ENCODE data around the gene PPIA. TPM values are rescaled to one million over a fixed set of nuclear protein-coding genes. Genes with fewer than 3 reads are reported as not detected.
"Not testable (repeated sequence)": the region's sequence is repeated elsewhere in the genome, so short reads cannot be mapped to it uniquely, and the experiment has no call there.

The PPIA gene
- polyA plus RNA-seq, 5 donors, result 1,042 to 1,297 (median 1,129) TPM

DNA sequence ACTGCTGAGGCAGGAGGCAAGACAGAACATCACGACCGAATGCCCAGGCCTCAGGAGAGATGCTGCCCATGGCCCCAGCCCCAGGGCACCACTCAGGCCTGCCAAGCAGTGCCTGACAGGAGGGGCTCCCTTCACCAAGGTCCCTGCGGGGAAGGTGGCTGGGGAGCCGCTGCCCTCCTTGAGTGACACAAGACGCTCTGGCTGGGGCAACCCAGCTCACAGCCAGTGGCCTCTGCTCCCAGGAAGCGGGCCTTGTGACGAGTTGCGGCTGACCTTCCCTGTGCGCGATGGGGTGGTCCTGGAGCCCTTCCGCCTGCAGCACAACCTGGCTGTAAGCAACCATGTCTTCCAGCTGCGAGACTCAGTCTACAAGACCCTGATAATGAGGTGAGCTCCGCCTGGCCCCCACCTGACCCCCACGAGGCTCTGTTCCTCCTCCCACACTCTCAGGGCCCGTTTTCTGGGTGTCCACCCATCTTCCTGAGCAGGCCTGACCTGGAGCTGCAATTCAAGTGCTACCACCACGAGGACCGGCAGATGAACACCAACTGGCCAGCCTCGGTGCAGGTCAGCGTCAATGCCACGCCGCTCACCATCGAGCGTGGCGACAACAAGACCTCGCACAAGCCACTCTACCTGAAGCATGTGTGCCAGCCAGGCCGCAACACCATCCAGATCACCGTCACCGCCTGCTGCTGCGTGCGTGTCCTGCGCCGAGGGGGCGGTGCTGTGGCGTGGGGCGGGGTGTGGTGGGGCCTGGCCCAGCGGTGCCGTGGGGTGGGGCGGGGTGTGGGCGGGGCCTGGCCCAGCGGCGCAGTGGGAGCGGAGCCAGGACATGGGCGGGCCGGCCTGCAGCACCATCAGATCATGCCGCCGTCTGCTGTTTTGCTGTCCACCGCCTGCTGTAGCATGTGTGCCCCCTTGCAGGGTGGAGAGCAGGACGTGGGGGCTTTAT lies 35.0 kb upstream of the PPIA start:
- DNase-seq, result no peak

DNA sequence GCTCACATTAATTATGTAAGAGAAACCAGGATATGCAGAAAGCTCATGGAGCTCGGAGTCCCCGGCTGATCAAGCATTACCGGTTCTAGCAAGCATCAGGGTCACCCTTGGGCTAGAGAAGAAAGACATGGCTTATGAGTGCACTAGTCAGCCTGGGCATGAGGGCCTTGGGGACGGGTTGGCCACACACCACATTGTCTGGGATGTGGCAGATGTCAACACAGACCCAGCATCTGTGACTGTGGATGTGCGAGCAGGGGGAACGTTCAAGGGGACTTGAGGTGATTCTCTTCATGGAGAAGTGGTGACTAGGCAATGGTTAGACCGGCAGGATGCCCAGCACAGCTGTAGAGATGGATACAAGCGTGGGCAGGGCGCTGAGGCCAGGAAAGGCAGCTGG lies 34.2 kb upstream of the PPIA start:
- no peak for DNase-seq

- no peak for DNase-seq
Observed at GRCh38 chr7:44762726-44763522, 33.6 kb upstream of the PPIA start.

GRCh38 chr7:44764081-44764480 lies 32.4 kb upstream of the PPIA start:
- DNase-seq, result no peak

- no peak for DNase-seq
Observed at GRCh38 chr7:44764665-44765578, 31.6 kb upstream of the PPIA start.

- DNase-seq, result no peak
Observed at GRCh38 chr7:44765579-44766415, 30.7 kb upstream of the PPIA start.

DNA sequence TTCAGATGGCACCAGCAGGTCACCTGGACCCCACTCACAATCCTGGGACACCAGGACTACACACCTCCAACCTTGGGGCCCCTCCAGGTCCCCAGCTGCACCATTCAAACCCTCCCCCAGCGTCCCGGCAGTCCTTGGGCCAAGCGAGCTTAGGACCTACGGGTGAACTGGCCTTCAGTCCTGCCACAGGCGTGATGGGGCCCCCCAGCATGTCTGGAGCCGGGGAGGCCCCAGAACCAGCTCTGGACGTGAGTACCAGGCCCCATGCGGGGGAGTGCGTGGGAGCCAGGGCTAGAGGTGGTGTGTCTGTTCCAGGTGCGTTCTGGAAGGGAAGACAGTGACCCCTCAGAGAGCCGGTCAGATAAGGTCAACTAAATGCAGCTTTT lies 30.1 kb upstream of the PPIA start:
- DNase-seq, result no peak

DNA sequence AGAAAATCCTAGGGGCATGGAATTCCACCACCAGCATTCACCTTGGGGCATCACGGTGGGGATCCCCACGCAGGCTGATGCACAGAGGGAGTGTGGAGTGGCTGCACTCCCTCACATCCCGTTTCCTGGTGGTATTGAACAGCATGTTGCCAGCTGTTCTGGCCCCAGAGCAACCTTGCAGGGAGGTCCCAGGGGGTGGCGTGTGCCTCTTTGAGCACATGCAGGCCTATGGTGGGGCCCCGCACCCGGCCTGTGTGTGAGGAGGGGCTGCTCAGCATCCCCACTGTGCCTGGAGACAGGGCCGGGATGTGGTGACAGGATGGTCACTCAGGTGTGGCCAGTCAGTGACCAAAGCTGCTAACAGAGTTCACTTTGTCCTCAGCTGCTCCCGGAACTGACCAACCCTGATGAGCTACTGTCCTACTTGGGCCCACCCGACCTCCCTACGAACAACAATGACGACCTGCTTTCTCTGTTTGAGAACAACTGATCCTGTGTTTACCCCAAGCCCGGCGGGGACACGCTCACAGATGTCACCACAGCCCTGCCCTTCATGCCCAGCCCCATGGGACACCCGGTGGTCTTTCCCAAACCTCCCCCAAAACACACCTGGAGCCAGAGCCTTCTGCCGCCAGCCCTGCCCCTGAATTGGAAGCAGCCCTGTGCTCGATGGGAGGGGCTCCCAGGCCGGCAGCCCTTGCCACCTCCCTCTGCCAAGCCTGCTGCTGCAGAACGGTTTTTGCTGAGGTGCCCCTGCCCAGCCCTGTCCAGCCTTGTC lies 29.2 kb upstream of the PPIA start:
- no peak for DNase-seq

- peak; percentile 76 to 83 for DNase-seq
Observed at GRCh38 chr7:44767912-44768627, 28.4 kb upstream of the PPIA start.

GRCh38 chr7:44768628-44769371 lies 27.7 kb upstream of the PPIA start:
- peak in 1 of 2 donors; percentile 40 for DNase-seq

DNA sequence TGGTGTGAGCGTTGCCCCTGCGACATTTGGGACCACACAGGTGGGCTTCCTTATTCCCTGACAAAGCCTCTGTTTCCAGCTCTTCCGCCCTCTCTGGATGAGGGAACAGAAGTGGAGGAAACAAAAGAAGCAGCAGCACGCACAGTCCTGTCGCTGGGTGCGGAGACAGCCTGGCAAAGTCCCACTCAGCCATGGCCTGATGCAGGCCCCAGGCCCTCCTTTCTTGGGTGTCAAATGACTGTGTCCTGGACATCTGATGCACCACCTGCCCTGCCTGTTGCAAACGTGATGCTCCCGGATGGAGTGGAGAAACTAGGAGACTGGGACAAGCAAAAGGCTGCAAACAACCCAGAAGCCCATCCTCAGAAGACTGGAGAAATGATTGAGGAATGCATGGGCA lies 27.1 kb upstream of the PPIA start:
- no peak for DNase-seq

DNA sequence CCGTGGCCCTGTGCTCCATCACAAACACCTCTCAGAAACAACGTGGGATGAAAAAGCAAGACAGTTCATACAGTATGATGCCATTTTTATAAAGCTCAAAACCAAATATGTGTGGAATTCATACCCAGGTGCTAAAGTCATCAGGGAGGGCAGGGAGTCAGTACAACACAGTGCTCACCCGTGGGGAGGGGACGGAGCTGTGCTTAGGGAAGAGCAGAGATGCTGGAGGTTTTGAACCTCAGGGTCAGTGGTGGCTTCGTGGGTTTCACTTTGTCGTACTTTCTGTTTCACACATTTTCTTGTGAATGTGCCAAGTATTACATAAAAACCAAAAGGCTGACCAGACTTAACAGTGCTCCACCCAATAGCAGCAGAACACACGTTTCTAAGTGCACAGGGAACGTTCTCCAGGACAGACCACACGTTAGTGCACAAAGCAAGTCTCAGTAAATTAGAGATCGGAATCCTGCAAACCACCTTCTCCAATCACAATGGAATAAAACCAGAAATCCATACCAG lies 26.6 kb upstream of the PPIA start:
- no peak for DNase-seq

DNA sequence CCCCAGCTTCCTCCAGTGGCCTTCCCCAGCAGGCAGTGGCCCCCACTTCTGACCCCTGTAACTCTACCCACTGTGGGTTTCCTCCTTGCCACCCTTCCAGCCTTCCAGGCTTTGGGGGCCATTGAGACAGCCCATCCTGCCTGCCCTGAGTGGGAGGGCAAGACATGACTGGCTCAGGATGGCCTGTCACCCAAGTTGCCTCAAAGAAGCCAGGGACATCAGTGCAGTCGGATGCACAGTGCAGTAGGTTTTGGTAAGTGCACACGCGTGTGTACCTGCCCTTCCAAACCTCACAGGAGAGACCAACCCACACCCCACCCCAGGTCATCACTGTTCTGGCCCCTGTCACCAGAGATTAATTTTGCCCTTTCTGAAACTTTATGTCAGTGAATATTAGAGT lies 25.1 kb upstream of the PPIA start:
- DNase-seq, result no peak

GRCh38 chr7:44772440-44772839 lies 24.0 kb upstream of the PPIA start:
- DNase-seq, result no peak

GRCh38 chr7:44772867-44773266 lies 23.6 kb upstream of the PPIA start:
- no peak for DNase-seq

DNA sequence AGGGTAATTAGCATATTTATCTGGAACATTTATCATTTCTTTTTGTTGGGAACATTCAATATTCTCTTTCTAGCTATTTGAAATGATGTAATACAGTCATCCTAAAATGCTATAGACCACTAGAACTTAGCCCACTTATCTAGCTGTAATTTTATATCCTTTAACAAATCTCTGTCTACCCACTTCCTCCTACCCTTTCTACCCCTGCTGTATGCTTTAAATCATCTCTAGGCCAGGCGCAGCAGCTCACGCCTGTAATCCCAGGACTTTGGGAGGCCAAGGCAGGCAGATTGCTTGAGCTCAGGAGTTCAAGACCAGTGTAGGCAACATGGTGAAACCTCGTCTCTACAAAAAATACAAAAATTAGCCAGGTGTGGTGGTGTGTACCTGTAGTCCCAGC lies 22.0 kb upstream of the PPIA start:
- DNase-seq, result not testable (repeated sequence)

DNA sequence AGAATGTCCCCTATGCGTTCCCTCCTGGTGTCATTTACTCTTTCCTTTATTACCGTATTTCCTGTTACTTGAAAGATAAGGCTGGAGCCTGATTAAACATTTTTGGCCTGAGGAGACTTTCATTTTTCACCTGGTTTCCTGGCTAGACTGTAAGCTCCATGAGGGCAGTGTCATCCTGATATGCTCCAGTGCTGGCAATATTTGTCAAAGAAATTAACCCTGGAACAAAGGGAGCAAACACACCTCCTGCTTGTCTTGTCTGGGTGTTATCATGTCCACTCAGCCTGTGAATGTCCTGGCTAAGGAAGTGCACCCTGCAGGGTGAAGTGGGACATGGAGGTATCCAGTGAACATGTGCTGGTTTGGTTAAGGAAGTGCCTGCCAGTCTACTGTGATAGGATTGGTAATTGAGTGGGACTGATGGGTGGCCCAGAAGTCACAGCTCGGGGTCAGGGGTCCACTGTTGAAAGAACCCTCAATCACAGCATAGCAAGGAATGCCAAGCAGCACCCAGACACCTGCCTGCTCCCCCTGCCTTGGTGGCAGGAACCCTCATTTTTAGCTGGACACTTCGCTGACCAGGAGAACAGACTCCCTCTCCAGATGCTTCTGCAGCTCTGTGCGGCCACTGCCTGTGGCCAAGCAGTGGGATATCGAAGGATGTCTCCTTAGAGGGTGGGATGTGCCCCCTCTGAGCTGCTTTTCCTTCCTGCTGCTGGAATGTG lies 20.9 kb upstream of the PPIA start:
- DNase-seq, result no peak

GRCh38 chr7:44776211-44776610 lies 20.3 kb upstream of the PPIA start:
- DNase-seq, result no peak

Data from right lung (tissue), 5 donors.